ENCODE results near the gene EPHB3.

GRCh38 chr3:184595726-184596125, 34.1 kb downstream of the EPHB3 start:
- TF ChIP-seq GATA3 (IDR thresholded peaks at IDR 0.05; ENCODE audit: low read depth, low read length) (no peak), GATA2 (IDR thresholded peaks at IDR 0.05; ENCODE audit: low read depth, low read length) (no peak)
